ENCODE results near the gene THSD7B.

- TF ChIP-seq YY1 (IDR thresholded peaks at IDR 0.05; ENCODE audit: low read depth, low read length): no peak
- no peak for TF ChIP-seq USF2 (IDR thresholded peaks at IDR 0.05; ENCODE audit: low read length)
- no peak for TF ChIP-seq SP2 (IDR thresholded peaks at IDR 0.05; ENCODE audit: low read length)
- TF ChIP-seq MAX (IDR thresholded peaks at IDR 0.05): no peak
These were observed 953.4 kb downstream of the THSD7B start for GRCh38 chr2:137718786-137719185.
